GM11168 (cell line): Measurements from ENCODE around the gene CTSD.
"Not testable (repeated sequence)": the region's sequence is repeated elsewhere in the genome, so short reads cannot be mapped to it uniquely, and the experiment has no call there.

Experiments
- in situ Hi-C: fragments of 300-500 bp; cut with MboI; formaldehyde crosslinking; loops from one replicate; pipeline ENCODE4 v1.12.0; 2022; ENCODE audit warnings: low sequenced_read_pairs; ENCODE audit not compliant: unreplicated experiment

CTSD gene

GRCh38 chr11:1763796-1764661, at the start of gene CTSD:
Gene CTSD (minus strand): TSS chr11:1763927. CDS start chr11:1763859, 68 bp downstream.
- in situ Hi-C loops = loop anchor here (10.0 kb wide), 1 partner anchor 59 kb away; no protein-coding TSS in a partner anchor

- in situ Hi-C loops = loop anchor here (5.0 kb wide), 1 partner anchor 111 kb away; no protein-coding TSS in a partner anchor
These were observed 49.6 kb upstream of the CTSD start for GRCh38 chr11:1813356-1813755.

GRCh38 chr11:1812801-1813200, 49.1 kb upstream of the CTSD start:
- in situ Hi-C loops = loop anchor here (5.0 kb wide), 1 partner anchor 110 kb away; no protein-coding TSS in a partner anchor

DNA sequence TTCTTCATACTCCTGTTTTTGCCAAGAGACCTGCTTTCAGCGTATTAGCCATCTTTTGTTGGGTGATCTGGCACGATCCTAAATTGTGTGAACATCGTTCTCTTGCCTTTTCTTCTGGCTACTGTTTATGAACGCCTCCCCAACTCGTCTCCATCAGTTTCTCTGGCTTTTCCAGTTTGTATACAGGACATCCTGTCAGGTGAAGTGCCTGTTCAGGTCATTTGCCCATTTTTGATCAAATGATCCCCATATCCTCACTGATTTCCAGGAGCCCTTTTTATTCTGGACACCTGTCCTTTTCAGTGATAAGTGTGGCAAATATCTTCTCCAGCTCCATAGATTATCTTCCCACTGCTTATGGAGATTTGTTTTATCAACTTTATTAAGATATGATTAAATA, 48.5 kb upstream of the CTSD start:
- in situ Hi-C loops = loop anchor here (5.0 kb wide), 1 partner anchor 110 kb away; no protein-coding TSS in a partner anchor

- in situ Hi-C loops = loop anchor here (5.0 kb wide), 1 partner anchor 108 kb away; no protein-coding TSS in a partner anchor
These were observed 47.0 kb upstream of the CTSD start for GRCh38 chr11:1810761-1811160.

DNA sequence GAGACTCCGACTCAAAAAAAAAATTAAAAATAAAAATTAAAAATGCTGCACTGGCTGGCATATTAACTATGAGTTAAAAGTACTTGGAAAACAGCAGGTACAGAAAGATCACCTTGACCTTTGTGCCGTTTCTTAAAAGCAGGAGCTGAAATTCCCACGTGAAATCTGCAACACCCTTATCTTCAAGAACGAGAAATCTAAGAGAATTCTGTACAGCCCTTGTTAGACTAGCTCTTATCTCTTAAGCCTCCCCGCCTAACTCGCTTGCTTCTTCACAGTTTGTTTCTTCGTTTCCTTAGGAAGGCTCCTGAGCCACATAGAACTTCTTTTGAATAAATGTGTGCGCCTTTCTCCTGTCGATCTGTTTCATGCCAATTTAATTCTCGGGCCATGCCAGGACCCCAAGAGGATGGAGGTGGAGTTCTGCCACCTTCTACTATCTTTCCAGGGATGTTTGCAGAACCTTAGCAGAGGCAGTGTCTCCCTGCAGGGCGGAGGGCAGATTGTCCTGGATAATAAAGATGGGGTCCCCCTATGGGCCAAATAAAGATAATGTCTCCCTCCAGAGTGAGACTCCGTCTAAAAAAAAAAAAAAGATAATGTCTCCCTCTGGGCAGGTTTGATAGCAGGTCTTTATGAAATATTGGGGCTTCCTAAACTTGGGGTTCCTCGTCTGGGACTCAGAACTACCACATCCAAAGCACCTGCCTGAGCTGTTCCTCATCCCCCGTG, 43.7 kb upstream of the CTSD start:
- in situ Hi-C loops = no loop called here

DNA sequence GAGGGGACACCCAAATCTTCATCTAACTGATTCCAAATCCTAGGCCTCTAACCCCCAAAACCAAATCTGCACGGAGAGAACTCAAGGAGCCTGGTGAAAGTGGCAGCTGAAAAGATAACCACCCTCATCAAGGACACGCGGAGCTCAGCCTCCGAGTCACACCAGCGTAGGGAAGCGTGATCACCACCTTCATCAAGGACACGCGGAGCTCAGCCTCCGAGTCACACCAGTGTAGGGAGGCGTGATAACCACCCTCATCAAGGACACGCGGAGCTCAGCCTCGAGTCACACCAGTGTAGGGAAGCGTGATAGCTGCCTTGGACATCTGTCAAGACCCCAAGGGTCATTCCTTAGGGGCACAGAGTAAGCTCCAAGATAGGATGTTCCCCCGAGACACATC, 41.8 kb upstream of the CTSD start:
- in situ Hi-C loops = no loop called here

DNA sequence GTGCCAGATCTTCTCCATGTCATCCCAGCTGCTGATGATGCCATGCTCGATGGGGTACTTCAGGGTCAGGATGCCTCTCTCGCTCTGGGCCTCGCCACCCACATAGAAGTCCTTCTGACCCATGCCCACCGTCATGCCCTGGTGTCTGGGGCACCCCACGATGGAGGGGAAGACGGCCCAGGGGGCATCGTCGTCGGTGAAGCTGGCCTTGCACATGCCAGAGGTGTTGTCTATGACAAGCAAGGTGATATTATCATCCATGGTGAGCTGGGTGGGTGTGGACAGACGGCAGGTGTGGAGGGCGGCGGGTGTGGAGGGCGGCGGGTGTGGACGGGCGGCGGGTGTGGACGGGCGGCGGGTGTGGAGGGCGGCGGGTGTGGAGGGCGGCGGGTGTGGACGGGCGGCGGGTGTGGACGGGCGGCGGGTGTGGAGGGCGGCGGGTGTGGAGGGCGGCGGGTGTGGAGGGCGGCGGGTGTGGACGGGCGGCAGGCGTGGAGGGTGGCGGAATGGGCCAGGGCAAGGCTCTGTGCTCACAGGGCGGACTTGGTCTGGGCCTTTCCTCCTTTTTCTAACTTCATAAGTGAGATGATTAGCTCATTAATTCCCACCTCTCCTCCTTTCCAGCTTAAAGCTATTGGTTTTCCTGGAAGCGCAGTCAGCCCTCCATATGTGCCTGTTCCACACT, 40.2 kb upstream of the CTSD start:
- in situ Hi-C loops = not testable (repeated sequence)

- in situ Hi-C loops = no loop called here
These were observed 39.5 kb upstream of the CTSD start for GRCh38 chr11:1803246-1803645.

GRCh38 chr11:1797391-1798125, 33.8 kb upstream of the CTSD start:
- in situ Hi-C loops = no loop called here

DNA sequence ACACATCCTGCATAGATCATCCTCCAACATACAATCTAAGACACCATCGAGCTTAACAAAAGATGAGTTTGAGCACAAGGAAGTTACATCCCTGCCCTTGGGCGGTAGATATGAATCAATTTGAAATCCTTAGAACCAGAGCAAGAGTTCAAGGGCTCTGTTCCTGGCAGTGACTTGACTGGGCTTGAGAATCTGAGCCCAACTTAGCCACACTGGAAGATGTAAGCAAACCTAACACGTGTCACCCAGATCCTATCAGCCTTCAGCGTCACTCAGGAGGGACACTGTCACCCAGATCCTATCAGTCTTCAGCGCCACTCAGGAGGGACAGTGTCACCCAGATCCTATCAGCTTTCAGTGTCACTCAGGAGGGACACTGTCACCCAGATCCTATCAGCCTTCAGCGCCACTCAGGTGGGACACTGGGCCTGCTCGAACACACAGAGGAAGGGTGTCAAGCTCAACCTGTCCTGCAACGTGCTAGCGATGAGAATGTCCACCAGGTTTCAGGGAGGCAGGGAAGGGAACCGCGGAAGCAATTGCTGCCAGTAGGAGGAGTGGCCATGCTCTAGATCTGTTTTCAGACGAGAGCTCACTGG, 32.8 kb upstream of the CTSD start:
- in situ Hi-C loops = no loop called here

DNA sequence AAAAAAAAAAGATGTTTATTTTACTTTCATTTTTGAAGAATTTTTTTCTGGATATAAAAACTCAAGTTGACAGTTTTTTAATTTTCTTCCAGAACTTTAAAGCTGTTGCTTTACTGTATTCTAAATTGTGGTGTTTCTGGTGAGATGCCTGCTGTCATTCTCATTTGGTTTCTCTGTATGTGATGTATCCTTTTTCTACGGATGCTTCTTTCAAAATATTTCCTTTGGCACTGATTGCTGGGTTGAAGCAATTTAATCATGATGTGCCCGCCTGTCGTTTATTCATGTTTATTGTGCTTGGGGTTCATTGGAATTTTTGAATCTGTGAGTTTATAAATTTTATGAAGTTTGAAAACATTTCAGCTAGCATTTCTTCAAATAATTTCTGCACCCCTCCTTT, 29.4 kb upstream of the CTSD start:
- in situ Hi-C loops = no loop called here

GRCh38 chr11:1792461-1792860, 28.7 kb upstream of the CTSD start:
- in situ Hi-C loops = no loop called here

DNA sequence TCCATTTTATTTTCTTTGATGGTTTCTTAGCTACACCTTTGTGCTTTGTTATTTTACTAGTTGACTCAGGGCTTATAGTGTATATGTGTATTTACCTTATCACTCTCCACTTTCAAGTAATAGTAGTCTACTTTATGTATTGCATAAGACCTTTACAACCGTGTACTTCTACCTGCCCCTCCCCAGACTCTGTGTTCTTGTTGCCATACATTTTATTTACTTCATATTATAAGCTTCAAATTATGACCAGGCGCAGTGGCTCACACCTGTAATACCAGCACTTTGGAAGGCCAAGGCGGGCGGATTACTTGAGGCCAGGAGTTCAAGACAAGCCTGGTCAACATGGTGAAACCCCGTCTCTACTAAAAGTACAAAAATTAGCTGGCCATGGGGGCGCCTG, 28.2 kb upstream of the CTSD start:
- in situ Hi-C loops = no loop called here

DNA sequence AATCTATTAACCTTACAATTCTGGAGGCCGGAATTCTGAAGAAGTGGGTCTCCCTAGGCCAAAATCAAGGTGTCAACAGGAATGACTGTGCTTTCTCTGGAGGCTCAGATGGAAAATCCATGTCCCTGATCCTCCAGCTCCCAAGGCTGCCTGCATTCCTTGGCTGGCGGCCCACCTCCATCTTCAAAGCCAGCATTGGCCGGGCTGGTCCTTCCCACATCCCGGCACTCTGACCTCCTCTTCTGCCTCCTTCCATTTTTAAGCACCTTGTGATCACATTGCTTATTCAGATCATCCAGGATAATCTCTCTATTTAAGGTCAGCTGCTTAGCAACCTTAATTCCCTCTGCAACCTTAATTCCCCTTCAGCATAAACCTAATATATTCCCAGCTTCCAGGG, 22.7 kb upstream of the CTSD start:
- in situ Hi-C loops = no loop called here

GRCh38 chr11:1785749-1786413, 22.2 kb upstream of the CTSD start:
- in situ Hi-C loops = no loop called here

DNA sequence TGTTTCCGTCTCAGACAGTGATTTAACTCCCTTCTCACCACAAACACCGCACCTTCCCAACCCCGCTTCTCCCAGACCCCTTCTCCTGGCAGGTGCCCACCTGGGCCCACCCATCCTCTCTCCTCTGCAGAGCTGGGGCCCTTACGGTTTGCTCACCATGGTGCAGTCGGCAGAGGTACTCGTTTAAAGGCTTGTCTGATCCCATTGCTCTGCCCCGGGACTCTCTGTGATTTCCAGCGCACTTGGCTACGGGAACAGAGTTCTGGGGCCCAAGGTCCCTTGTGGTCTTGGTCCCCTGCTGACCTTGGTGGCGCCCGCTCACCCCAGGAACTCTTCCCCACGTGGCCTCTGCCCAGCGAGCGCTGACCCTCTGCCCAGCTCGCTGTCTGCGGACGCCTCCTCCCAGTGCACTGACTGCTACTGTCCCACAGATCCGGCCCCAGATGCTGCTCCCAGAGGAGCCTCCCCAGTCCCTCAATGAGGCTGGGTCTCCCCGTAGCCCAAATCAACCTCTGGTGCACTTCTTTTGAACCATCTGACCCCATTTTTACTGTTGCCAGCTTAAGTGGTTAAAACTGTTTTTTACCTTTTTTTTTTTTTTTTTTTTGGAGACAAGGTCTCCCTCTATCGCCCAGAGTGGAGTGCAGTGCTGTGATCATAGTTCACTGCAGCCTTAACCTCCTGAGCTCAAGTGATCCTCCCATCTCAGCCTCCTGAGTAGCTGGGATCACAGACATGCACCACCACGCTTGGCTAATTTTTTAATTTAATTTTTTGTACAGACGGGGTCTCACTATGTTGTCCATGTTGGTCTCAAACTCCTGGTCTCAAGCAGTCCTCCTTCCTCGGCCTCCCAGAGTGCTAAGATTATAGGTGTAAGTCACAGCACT, 21.3 kb upstream of the CTSD start:
- in situ Hi-C loops = no loop called here
